ENCODE results near the gene C8G.

Gene C8G

GRCh38 chr9:136953771-136954269, 8.8 kb downstream of the C8G start:
- no peak for DNase-seq (ENCODE audit: low read depth in 1 of 2, low spot score in 1 of 2)

- no peak for DNase-seq (ENCODE audit: low read depth in 1 of 2, low spot score in 1 of 2)
Observed at GRCh38 chr9:136954270-136955083, 9.4 kb downstream of the C8G start.

GRCh38 chr9:136955202-136955942, 10.3 kb downstream of the C8G start:
- no peak for DNase-seq (ENCODE audit: low read depth in 1 of 2, low spot score in 1 of 2)

GRCh38 chr9:136955943-136956335, 10.9 kb downstream of the C8G start:
- DNase-seq (ENCODE audit: low read depth in 1 of 2, low spot score in 1 of 2) = no peak

- no peak for DNase-seq (ENCODE audit: low read depth in 1 of 2, low spot score in 1 of 2)
Observed at GRCh38 chr9:136956604-136957003, 11.6 kb downstream of the C8G start.

- DNase-seq (ENCODE audit: low read depth in 1 of 2, low spot score in 1 of 2) = no peak
Observed at GRCh38 chr9:136957461-136957860, 12.4 kb downstream of the C8G start.

GRCh38 chr9:136957901-136958300, 12.9 kb downstream of the C8G start:
- no peak for DNase-seq (ENCODE audit: low read depth in 1 of 2, low spot score in 1 of 2)

- no peak for DNase-seq (ENCODE audit: low read depth in 1 of 2, low spot score in 1 of 2)
Observed at GRCh38 chr9:136958473-136958872, 13.4 kb downstream of the C8G start.

GRCh38 chr9:136958898-136959850, 14.1 kb downstream of the C8G start:
- DNase-seq (ENCODE audit: low read depth in 1 of 2, low spot score in 1 of 2) = no peak

GRCh38 chr9:136960212-136960937, 15.3 kb downstream of the C8G start:
- no peak for DNase-seq (ENCODE audit: low read depth in 1 of 2, low spot score in 1 of 2)

GRCh38 chr9:136960938-136961275, 15.9 kb downstream of the C8G start:
- no peak for DNase-seq (ENCODE audit: low read depth in 1 of 2, low spot score in 1 of 2)

- no peak for DNase-seq (ENCODE audit: low read depth in 1 of 2, low spot score in 1 of 2)
Observed at GRCh38 chr9:136961279-136962065, 16.4 kb downstream of the C8G start.

GRCh38 chr9:136962163-136962562, 17.1 kb downstream of the C8G start:
- no peak for DNase-seq (ENCODE audit: low read depth in 1 of 2, low spot score in 1 of 2)

GRCh38 chr9:136962701-136963248, 17.7 kb downstream of the C8G start:
- DNase-seq (ENCODE audit: low read depth in 1 of 2, low spot score in 1 of 2) = no peak

GRCh38 chr9:136963341-136963740, 18.3 kb downstream of the C8G start:
- no peak for DNase-seq (ENCODE audit: low read depth in 1 of 2, low spot score in 1 of 2)

GRCh38 chr9:136963751-136964150, 18.7 kb downstream of the C8G start:
- no peak for DNase-seq (ENCODE audit: low read depth in 1 of 2, low spot score in 1 of 2)

GRCh38 chr9:136964171-136964689, 19.2 kb downstream of the C8G start:
- DNase-seq (ENCODE audit: low read depth in 1 of 2, low spot score in 1 of 2) = no peak

GRCh38 chr9:136964833-136965422, 19.9 kb downstream of the C8G start:
- DNase-seq (ENCODE audit: low read depth in 1 of 2, low spot score in 1 of 2) = no peak
